Activated T-cell treated with anti-CD3 and anti-CD28 coated beads, Interleukin-2, amount 50 U/mL, for 48 hours (primary cell): ENCODE data around the gene NRARP.
A peak's percentile ranks its signal among the peaks of the same experiment; 100 is the strongest.

Experiments used
- DNase-seq, 2 experiments: peaks; one replicate each; pipeline ENCODE4 v3.0.0-alpha.2; 2020

The NRARP gene

DNA sequence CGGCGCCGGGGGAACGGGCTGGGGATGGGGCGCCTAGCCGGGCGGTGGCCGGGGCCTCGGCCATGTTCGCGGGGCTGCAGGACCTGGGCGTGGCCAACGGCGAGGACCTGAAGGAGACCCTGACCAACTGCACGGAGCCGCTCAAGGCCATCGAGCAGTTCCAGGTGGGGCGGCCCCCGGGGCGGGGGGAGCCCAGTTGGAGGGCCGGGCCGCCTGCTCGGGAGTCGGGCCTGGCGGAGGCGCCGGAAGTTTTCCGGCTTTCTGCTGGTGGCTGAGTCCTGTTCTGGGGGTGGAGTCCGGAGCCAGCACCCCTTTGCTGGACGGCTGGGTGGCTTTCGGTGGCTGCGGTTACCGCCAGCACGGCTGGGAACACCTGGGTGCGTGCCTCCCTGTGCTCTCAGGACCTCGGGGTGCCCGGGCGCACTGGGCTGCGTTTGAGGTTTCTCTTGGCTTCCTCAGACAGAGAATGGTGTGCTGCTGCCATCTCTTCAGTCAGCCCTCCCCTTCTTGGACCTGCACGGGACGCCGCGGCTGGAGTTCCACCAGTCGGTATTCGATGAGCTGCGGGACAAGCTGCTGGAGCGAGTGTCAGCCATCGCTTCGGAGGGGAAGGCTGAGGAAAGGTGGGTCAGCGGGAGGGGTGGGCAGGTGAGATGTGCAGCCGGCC, 46.5 kb downstream of the NRARP start:
- DNase-seq, result no peak

DNA sequence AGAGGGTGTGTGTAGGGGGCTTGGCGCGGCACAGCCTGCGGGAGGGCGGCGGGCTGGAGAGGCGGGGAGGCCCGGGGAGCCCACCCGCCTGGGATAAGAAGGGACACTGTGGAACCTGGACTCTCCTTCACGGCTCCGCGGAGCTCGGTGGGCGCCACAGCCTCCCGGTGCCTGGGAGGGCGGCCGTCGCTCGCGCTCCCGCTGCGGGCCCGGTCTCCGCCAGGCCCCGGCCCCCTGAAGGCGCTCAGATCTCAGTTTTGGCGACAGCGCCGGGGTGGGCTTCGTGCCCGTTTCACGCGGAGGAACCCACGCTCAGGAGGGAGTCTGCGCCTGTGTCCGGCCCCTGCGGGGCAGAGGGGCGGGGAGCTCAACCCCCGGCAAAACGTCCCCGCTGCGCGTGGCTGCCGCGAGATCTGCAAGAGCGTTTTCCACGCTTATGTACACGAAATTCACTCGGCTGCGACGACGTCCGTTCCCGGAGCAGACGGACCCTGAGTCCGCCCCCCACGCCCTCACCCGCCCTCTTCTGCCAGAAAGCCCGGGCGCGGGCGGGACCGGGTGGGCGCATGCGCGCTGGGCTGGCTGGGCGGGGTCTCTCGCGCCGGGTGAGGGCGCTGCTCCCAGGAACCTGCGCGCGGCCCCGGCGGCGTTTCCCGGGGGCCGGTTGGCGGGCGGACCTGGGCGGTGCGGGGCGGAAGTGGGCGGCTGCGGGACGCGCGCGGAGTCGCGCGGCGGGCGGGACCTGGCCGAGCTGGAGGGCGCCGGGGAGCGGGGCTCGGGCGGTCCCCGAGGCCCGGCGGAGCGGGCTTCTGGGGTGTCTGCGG, 47.2 kb downstream of the NRARP start, which contains the start of gene NELFB:
Gene NELFB, plus strand, starts transcription at position 704 of the 824 bp plus-strand sequence.
- peak; percentile 98 for DNase-seq

DNA sequence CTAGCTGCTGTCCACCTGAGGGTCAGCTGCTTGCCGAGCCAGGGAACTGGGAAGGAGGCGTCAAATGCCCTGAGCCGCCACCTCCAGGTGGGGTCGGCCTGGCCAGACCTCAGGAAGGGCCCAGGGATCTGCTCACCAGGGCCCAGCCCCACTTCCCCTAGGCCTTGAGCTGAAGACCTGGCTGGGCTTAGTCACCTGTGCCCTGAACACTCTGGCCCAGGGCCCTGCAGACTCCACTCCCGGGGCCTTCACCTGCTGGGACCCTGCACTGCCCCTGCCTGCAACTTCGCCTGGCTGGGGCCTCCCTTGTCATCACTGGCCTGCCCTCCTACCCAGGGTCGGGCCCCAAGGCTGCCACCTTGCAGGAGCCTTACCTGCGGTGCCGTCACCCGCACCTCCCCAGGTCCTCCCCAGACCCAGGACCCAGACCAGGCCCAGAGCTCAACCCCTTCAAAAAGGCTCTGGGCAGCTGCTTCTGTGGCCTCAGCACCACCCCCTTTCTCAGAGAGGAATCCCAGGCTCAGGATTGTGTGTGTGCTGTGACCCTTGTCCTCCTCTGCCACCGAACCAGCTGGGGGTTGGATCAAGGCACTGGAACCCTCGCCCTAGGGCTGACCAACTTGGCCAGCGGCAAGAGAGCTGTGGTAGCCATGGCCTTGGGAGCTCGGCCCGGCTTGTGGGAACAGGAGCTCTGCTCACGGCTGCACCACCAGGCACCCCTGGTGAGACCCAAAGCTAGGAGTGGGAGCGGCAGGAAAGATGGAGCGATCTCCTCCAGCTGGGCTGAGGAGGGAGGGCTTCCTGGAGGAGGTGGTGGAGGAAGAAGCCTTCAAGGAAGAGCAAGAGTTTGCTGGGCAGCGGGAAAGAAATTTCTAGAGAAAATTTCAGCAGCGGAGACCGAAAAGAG, 48.1 kb downstream of the NRARP start:
- no peak for DNase-seq

DNA sequence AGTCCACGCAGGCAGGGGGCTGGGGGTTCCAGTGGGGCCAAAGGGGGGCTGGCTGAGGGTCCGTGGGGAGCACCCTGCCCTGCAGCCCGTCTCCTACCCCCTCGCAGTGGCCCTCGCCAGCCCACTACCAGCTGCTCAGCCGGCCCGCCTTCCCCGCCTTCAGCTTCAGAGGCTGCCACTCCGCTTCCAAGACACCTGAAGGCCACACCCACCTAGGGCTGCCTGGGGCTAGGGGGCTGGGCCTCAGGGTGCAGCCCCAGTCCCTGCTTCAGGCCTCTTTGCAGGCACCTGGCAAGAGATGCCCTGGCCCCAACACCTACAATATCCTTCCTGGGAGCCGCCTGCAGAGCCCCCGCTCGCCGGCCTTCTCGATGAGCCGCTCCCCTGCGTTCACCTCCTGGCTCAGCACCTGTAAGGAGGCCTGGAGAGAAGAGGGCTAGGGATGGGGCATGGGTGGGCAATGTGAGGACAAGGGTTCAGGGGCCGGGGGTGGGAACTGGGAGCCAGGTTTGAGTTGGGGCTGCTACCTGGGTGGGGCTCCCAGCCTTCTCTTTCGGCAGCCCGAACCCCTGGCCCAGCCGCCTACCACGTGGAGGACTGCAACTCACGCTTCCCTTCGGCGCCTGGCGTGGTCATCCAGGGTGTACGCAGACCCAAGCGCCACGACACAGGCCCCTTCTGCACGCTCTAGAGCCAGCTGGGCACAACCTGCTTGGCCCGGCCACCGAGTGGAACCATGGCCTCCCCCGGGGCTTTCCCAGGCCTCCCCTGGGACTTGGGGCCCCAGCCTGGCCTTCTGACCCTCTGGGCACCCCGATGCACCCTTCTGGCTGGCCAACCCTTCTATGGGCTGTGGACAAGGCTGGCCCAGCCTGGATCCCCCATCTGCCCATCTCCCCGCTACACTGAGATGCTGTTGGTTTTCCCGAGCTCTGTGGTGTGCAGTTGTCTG, 49.2 kb downstream of the NRARP start:
- DNase-seq, result no peak

DNA sequence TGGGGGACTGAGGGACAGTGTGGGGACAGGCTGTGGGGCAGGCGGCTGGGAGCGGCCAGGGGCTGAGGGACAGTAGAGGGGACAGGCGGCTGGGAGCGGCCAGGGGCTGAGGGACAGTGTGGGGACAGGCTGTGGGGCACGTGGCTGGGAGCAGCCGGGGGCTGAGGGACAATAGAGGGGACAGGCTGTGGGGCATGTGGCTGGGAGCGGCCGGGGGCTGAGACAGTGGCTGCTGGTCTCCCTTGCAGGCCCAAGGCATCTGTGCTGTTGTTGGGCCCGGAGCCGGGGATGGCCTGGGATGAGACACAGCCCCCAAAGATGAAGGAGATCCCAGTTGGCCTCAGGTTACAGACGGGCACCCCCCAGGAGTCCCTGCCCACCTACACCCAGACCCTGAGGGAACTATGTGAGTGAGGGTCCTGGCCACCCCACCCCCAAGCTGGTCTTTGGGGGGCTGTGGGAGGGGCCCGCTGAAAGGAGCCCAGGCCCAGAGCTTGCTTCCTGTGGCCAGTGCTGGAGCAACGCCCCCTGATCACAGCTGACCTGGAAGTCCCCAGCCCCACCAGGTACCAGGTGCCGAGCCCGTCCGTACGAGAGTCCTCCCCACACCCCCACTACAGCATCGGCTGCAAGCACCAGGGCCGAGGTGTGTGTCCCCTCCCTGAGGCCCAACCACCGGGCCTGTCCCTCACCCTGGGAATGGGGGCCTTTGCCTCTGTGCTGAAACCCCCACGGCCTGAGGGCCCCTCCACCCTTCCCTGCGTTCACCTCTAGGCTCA, 50.4 kb downstream of the NRARP start:
- DNase-seq, result no peak

DNA sequence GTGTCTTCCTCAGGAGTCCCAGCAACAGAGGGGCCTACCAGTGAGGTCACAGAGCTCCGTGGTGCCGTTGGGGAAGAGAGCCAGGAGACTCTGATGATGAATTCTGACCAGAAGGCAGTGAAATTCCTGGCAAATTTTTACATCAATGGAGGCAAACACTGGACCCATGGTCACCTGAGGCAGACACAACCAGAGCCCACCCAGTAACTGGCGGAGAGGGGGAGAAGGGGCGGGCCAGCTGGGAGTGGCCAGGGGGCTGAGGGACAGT, 50.9 kb downstream of the NRARP start, which contains the start of gene STPG3:
Gene STPG3, plus strand, starts transcription at position 93 of the 268 bp plus-strand sequence. Its CDS starts 1 bp downstream, at position 94.
- DNase-seq, result no peak

DNA sequence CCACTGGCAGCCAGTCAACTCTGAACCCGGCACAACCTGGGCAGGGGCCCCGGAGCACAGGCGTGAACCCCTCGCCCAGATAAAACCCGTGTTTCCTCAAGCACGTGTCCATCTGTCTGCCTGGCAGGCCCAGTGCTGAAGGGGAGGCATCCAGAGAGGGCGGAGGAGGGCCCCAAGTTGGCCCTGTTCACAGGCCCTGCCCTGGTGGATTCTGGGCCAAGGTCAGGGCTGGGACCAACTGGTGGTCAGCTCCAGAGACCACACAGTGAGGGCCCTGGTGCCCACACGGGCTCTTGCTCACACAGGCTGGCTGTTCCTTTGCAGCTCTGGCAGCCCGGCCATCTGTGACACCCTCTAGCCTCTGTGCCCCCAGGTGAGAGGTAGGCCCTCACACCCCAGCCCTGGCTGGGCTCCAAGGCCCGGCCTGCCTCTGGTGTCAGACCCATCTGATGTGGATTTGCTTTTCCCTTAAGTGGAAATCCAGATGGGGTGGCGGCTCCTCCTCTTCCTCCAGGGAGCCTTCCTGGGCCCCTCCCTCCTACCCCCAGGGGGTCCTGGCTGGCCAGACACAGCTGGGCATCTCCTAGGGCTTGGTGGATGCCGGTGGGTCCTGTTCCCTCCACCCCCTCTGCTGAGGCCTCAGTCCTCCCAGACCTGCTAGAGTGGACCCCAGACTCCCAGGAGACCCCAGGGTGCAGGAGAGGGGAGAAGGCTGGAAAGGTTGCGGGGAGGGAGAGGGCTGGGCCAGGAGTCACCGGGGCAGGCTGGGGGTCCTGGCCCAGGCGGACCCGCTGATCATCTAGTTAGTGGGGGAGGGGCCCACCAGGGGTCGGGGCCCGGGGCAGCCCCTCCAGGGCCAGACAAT, 51.5 kb downstream of the NRARP start:
- DNase-seq, result no peak
